ENCODE results near the gene SPN.
"Not testable (repeated sequence)": the region's sequence is repeated elsewhere in the genome, so short reads cannot be mapped to it uniquely, and the experiment has no call there.

SPN gene

GRCh38 chr16:29676989-29677785 is 14.1 kb downstream of the SPN start:
- DNase-seq (ENCODE audit: low read depth in 2 of 2): no peak

DNA sequence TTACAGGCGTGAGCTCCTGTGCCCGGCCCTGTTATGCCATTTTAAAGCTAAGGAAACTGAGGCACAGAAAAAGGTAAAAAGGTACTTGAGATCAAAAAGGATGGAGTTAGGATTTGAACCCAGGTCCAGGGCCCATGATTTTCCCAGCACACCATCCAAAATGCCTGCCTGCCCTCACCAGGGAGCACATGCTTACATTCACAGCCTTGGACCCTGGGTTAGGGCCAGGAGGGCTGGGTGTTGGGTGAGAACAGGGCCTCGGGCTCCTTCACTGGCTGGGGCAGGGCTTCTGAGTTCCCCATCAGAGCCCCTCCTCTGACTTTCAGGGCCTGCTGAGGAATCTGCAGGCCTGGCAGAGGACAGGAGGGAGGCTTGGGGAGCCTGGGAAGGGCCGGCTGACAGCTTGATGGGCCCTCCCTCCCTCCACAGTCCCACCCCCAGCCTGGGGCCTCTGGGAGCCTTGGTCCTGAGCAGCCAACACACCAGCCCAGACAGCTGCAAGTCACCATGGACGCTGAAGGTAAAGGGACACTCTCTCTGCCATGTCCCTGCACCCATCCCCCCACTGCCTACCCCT is 15.7 kb downstream of the SPN start, which contains the start of gene QPRT:
Gene QPRT (plus strand): TSS at position 490 of the 577 bp plus-strand sequence. CDS start 18 bp downstream, at position 508.
- DNase-seq (ENCODE audit: low read depth in 2 of 2): peak; percentile 51

DNA sequence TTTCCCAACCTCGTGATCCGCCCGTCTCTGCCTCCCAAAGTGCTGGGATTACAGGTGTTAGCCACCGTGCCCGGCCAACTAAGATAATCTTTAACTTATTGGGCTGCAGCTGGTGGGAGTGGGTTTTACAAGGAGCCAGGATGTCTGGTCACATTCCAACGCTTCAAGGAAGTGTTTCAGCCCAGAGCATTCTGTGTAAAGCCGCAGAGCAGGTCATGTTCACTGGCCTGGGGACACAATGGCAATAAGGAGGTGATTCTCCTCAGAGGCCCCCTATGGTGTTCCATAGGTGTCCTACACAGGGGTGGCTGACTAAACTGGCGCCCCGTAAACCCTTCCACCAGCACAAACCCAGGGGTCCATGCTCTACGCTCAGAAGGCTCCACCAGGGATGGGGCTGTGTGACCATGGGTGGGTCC is 17.1 kb downstream of the SPN start:
- no peak for DNase-seq (ENCODE audit: low read depth in 2 of 2)

GRCh38 chr16:29683543-29684090 is 20.6 kb downstream of the SPN start:
- no peak for DNase-seq (ENCODE audit: low read depth in 2 of 2)

DNA sequence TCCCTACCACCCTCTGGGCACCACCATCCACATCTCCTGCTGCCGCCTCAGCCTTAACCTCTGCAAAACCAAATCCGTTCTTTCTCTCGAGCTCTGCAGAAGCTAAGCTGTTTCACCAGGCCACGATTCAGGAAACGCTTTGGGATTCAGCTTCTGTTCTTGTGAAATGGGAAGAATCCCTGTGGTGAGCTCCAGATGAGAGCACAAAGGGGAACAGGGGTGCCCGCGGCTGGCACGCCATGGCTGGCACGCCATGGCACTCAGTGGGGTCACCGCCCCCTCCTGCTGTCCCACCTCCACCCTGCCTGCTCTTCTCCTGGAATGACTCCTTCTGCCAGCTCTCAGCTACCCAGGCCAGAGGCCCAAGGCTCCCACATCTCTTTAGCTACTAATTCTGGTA is 21.6 kb downstream of the SPN start:
- DNase-seq (ENCODE audit: low read depth in 2 of 2): no peak

DNA sequence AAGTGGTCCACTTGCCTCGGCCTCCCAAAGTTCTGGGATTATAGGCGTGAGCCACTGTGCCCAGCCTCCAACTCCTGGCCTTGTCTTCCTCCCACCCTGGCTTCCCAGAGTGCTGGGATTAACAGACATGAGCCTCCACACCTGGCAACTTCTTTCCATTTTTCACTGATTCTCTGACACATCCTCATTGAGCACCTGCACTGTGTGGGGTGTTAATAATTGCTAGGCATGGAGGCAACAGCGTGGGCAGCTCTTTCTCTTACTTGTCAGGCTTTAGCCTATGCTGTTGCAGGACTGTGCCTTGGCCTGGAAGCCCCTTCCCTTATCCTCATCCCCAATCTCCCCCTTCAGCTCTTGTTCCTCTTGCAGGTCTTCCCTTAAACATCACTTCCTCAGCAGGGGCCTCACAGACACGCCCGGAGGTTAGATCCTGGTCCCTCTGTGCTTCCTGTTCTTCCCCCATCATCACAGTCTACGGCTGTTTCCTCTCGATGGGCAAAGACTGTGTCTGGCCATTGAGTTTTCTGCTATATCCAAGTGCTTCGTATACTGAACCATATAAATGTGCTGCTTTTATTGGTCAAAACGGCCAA is 23.8 kb downstream of the SPN start:
- DNase-seq (ENCODE audit: low read depth in 2 of 2): no peak

- no peak for DNase-seq (ENCODE audit: low read depth in 2 of 2)
Observed at GRCh38 chr16:29687755-29688154, 24.7 kb downstream of the SPN start.

- DNase-seq (ENCODE audit: low read depth in 2 of 2): no peak
Observed at GRCh38 chr16:29688172-29688571, 25.1 kb downstream of the SPN start.

DNA sequence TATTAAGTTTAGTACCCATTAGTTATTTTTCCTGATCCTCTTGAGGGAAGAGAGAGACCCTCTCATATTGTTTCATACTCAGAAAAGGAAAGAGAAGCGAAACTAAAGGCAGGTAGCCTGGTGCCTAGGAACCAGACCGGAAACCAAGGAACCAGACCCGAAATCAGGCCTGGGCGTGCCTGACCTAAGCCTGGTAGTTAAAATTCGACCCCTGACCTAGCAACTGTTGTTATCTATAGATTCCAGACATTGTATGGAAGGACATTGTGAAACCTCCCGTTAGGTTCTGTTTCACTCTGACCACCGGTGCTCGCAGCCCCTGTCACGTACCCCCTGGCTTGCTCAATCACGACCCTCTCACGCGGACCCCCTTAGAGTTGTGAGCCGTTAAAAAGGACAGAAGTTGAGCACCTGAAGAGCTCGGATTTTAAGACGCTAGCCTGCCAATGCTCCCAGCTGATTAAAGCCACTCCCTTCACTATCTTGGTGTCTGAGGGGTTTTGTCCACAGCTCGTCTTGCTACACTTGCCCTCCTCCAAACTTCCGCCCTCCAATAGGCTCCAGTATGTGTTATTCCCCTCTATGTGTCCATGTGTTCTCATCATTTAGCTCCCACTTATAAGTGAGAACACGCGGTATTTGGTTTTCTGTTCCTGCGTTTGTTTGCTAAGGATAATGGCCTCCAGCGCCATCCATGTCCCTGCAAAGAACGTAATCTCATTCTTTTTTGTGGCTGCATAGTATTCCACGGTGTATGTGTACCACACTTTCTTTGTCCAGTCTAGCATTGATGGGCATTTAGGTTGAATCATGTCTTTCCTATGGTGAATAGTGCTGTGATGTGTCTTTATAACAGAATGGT is 26.7 kb downstream of the SPN start:
- not testable (repeated sequence) for DNase-seq (ENCODE audit: low read depth in 2 of 2)

GRCh38 chr16:29692606-29693005 is 29.6 kb downstream of the SPN start:
- DNase-seq (ENCODE audit: low read depth in 2 of 2): not testable (repeated sequence)

GRCh38 chr16:29694384-29695195 is 31.5 kb downstream of the SPN start:
- no peak for DNase-seq (ENCODE audit: low read depth in 2 of 2)

DNA sequence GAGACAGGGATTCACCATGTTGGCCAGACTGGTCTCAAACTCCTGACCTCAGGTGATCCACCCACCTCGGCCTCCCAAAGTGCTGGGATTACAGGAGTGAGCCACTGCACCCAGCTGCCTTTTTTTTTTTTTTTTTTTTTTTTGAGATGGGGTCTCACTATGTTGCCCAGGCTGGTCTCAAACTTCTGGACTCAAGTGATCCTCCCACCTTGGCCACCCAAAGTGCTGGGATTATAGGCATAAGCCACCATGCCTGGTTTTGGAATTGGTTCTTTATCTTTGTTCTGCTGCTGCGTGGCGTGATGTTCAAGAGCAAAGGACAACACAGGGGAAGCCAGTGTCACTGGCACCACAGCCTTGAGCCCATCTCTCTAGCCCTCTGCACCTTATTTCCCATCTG is 32.6 kb downstream of the SPN start:
- DNase-seq (ENCODE audit: low read depth in 2 of 2): not testable (repeated sequence)

GRCh38 chr16:29696881-29697331 is 33.9 kb downstream of the SPN start:
- no peak for DNase-seq (ENCODE audit: low read depth in 2 of 2)

DNA sequence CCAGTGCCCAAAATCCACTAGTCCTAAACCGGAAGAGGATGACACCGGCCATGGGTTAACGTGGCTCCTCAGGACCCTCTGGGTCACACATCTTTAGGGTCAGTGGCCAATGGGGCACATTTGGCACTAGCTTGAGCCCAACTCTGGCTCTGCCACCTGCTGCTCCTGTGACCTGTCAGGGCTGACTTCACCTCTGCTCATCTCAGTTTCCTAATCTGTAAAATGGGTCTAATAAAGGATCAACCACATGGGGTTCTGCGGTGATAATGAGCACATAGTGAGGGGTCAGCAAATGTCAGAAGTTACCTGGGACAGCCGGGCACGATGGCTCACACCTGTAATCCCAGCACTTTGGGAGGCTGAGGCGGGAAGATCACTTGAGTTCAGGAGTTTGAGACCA is 34.3 kb downstream of the SPN start:
- no peak for DNase-seq (ENCODE audit: low read depth in 2 of 2)

DNA sequence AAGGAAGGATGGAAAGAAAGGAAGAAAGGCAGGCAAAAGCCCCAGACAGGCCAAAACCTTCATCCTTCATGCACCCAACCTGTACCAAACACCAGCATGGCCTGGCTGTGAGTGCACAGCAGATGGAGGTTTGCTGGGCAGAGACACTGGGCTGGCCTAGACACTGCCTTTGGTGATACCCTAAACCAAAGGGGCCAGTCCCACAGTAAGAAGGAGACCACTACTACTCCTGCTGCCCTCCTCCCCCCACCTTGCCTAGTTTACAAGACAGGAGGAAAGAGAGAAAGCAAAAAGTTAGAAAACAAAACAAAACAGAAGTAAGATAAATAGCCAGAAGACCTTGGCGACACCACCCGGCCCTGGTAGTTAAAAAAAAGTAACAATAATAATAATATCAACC is 35.0 kb downstream of the SPN start:
- DNase-seq (ENCODE audit: low read depth in 2 of 2): no peak

DNA sequence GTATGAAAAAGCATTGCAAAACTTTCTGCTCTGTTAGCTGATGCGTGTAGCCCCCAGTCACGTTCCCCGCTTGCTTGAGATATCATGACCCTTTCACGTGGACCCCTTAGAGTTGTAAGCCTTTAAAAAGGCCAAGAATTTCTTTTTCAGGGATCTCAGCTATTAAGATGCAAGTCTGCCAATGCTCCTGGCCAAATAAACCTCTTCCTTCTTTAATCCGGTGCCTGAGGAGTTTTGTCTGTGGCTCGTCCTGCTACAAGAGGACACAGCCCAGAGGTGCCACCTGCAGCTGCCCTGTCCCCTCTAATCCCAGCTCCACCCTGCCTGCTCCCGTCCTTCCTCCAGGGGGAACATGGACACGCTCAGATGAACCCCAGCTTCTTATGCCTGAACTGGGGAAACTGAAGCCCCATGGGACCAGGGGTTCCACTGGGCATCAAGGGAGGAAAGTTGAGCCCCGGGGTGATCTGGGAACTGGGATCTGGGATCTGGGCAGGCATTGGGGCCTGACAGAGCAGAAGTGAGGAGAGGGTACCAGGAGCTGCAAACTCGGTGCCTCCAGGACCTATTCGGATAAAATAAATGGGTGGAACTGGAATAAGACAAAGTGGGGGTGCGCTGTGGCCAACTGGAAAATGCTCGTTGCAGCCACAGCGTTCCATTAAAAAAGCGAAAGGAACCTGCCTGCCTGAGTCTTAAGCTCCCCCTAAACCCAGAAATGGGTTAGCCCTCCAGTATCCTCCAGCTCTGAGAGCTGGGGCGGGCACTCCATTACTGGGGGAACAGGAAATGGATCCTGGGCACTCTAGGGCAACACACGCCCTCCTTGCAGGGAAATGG is 35.7 kb downstream of the SPN start:
- DNase-seq (ENCODE audit: low read depth in 2 of 2): no peak

DNA sequence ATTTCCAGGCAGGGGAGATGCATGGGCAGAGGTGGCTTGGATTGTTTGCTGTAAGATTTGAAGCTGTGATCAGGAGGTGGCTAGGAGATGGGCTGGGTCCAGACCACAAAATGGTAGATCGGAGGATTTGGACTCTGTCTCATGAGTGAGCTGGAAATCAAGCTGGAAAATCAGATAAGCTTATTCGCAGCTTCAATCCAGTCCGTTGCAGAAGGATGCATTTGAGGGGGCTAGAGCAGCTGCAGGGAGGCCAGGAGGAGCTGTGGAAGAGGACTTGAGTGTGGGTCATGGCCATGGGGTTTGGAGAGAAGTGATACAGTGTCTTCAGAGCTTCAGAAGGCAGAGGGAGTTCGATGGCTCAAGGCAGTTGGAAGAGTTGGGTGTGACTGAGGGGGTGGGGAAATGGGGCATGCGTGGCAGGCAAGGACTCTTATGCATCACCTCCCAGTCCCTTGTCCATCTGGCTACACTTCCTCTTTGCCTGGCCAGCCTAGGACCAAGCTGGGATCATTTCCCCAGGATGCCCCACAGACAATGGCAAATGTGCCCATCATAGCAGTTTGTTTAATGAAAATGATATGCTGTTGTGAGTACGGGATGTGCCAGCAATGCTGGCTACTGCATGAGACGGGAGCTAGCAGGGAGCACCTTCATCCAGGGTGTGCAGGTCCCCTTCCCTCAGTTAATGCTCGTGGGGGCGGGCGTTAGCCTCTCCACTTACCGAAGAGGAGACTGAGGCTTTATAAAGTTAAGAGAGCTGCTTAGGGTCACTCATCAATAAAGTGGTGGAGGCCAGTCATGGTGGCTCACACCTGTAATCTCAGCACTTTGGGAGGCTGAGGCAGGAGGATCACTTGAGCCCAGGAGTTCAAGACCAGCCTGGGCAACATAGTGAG is 36.5 kb downstream of the SPN start:
- DNase-seq (ENCODE audit: low read depth in 2 of 2): no peak

- DNase-seq (ENCODE audit: low read depth in 2 of 2): peak; percentile 64 to 67
Observed at GRCh38 chr16:29700253-29700987, 37.4 kb downstream of the SPN start.
